Subcutaneous abdominal adipose tissue (tissue), 5 donors: Measurements from ENCODE around the gene SBSN.

Source experiments
- H3K27ac ChIP-seq: one replicate; pipeline ENCODE4 v1.7.0; 2013; ENCODE audit warnings: low read depth, mild to moderate bottlenecking, inconsistent platforms, low read length, moderate library complexity
- H3K27me3 ChIP-seq, 5 donors: one replicate each; pipeline ENCODE4 v1.7.0; 2013; ENCODE audit warnings: low read length in 5 of 5, inconsistent platforms in 1 of 5; ENCODE audit not compliant: control insufficient read depth in 5 of 5, insufficient read depth in 4 of 5
- H3K36me3 ChIP-seq, 5 donors: one replicate each; pipeline ENCODE4 v1.7.0; 2013; ENCODE audit warnings: low read length in 5 of 5; ENCODE audit not compliant: control insufficient read depth in 5 of 5, insufficient read depth in 5 of 5
- H3K4me1 ChIP-seq, 5 donors: one replicate each; pipeline ENCODE4 v1.7.0; 2013; ENCODE audit warnings: low read length in 5 of 5, mild to moderate bottlenecking in 3 of 5, moderate library complexity in 1 of 5; ENCODE audit not compliant: control insufficient read depth in 5 of 5, insufficient read depth in 5 of 5
- H3K4me3 ChIP-seq, 5 donors: one replicate each; pipeline ENCODE4 v1.7.0; 2013; ENCODE audit warnings: low read length in 5 of 5, low read depth in 1 of 5
- H3K9ac ChIP-seq, 5 donors: one replicate each; pipeline ENCODE4 v1.7.0; 2013; ENCODE audit warnings: low read length in 5 of 5, mild to moderate bottlenecking in 4 of 5, moderate library complexity in 3 of 5
- H3K9me3 ChIP-seq, 5 donors: one replicate each; pipeline ENCODE4 v1.7.0; 2013; ENCODE audit warnings: low read length in 5 of 5; ENCODE audit not compliant: control insufficient read depth in 5 of 5
- donor health status: healthy.
- donor health status: healthy.
- donor health status: healthy.
- donor health status: healthy.
- donor health status: healthy.

Gene SBSN

GRCh38 chr19:35495107-35496064, 32.7 kb downstream of the SBSN start:
- Histone ChIP-seq H3K27ac (no peak overlapping the region), H3K27me3 (peaks cover 0 to 14% (median 3%) of the 10 kb centered on the region in 5 donors), H3K4me1 (peaks cover 0 to 8% (median 6%) of the 10 kb centered on the region in 5 donors), H3K9me3 (no peaks in the 10 kb centered on the region), H3K4me3 (peak overlapping the region in 1 of 5 donors; percentile 25), H3K36me3 (no peaks in the 10 kb centered on the region), H3K9ac (no peak overlapping the region)

GRCh38 chr19:35493971-35494370, 34.1 kb downstream of the SBSN start:
- Histone ChIP-seq H3K9ac (no peak overlapping the region), H3K9me3 (no peaks in the 10 kb centered on the region), H3K27me3 (peaks cover 0 to 9% (median 4%) of the 10 kb centered on the region in 5 donors), H3K27ac (no peak overlapping the region), H3K36me3 (no peaks in the 10 kb centered on the region), H3K4me3 (no peak overlapping the region), H3K4me1 (peaks cover 0 to 8% (median 6%) of the 10 kb centered on the region in 5 donors)

GRCh38 chr19:35491836-35492360, 36.2 kb downstream of the SBSN start:
- H3K27me3 ChIP-seq, result peaks cover 0 to 13% (median 8%) of the 10 kb centered on the region in 5 donors
- no peak overlapping the region for H3K27ac ChIP-seq
- no peak overlapping the region for H3K4me3 ChIP-seq
- H3K4me1 ChIP-seq, result peaks cover 0 to 8% (median 6%) of the 10 kb centered on the region in 5 donors
- H3K9me3 ChIP-seq, result no peaks in the 10 kb centered on the region
- H3K9ac ChIP-seq, result no peak overlapping the region
- no peaks in the 10 kb centered on the region for H3K36me3 ChIP-seq

GRCh38 chr19:35490364-35490763, 37.7 kb downstream of the SBSN start, which contains the start of gene KRTDAP:
KRTDAP (minus strand) TSS chr19:35490464; CDS start chr19:35490442, 22 bp downstream.
- Histone ChIP-seq H3K27ac (no peak within 1 kb of the TSS), H3K4me3 (no peak within 1 kb of the TSS), H3K4me1 (peaks cover 0 to 11% (median 4%) of the 10 kb centered on the region in 5 donors), H3K36me3 (no peaks in the 10 kb centered on the region), H3K9me3 (no peaks in the 10 kb centered on the region), H3K9ac (no peak within 1 kb of the TSS), H3K27me3 (peaks cover 0 to 13% (median 8%) of the 10 kb centered on the region in 5 donors)

GRCh38 chr19:35488677-35489076, 39.4 kb downstream of the SBSN start:
- Histone ChIP-seq H3K9me3 (no peaks in the 10 kb centered on the region), H3K4me1 (peaks cover 0 to 7% (median 0%) of the 10 kb centered on the region in 5 donors), H3K9ac (no peak overlapping the region), H3K4me3 (no peak overlapping the region), H3K36me3 (no peaks in the 10 kb centered on the region), H3K27me3 (peaks cover 0 to 13% (median 8%) of the 10 kb centered on the region in 5 donors), H3K27ac (no peak overlapping the region)

- H3K4me1 ChIP-seq, result peaks cover 0 to 7% (median 0%) of the 10 kb centered on the region in 5 donors
- H3K9ac ChIP-seq, result no peak overlapping the region
- H3K4me3 ChIP-seq, result no peak overlapping the region
- H3K27me3 ChIP-seq, result peaks cover 0 to 11% (median 8%) of the 10 kb centered on the region in 5 donors
- no peak overlapping the region for H3K27ac ChIP-seq
- H3K9me3 ChIP-seq, result no peaks in the 10 kb centered on the region
- H3K36me3 ChIP-seq, result no peaks in the 10 kb centered on the region
These were observed 40.4 kb downstream of the SBSN start for GRCh38 chr19:35487656-35488182.

GRCh38 chr19:35486268-35486708, 41.8 kb downstream of the SBSN start:
- Histone ChIP-seq H3K36me3 (no peaks in the 10 kb centered on the region), H3K27ac (no peak overlapping the region), H3K4me1 (peaks cover 0 to 7% (median 0%) of the 10 kb centered on the region in 5 donors), H3K27me3 (peaks cover 0 to 11% (median 5%) of the 10 kb centered on the region in 5 donors), H3K9me3 (no peaks in the 10 kb centered on the region), H3K4me3 (no peak overlapping the region), H3K9ac (no peak overlapping the region)

GRCh38 chr19:35484252-35485036, 43.7 kb downstream of the SBSN start:
- Histone ChIP-seq H3K4me3 (no peak overlapping the region), H3K9me3 (no peaks in the 10 kb centered on the region), H3K27me3 (peaks cover 0 to 8% (median 0%) of the 10 kb centered on the region in 5 donors), H3K27ac (no peak overlapping the region), H3K9ac (no peak overlapping the region), H3K36me3 (no peaks in the 10 kb centered on the region), H3K4me1 (peaks cover 0 to 7% (median 0%) of the 10 kb centered on the region in 5 donors)

- Histone ChIP-seq H3K4me1 (peaks cover 0 to 7% (median 0%) of the 10 kb centered on the region in 5 donors), H3K27me3 (no peaks in the 10 kb centered on the region), H3K27ac (no peak overlapping the region), H3K4me3 (no peak overlapping the region), H3K9ac (no peak overlapping the region), H3K9me3 (no peaks in the 10 kb centered on the region), H3K36me3 (no peaks in the 10 kb centered on the region)
These were observed 45.0 kb downstream of the SBSN start for GRCh38 chr19:35483089-35483488.
